Calu3 (cell line): ENCODE measurements around the gene THOC6. TPM values are rescaled to one million over a fixed set of nuclear protein-coding genes. Genes with fewer than 3 reads are reported as not detected.
A peak's percentile ranks its signal among the peaks of the same experiment; 100 is the strongest.

ENCODE experiments used
- BruUV-seq: library from RNA; stranded (reverse); fragments of 400-500 nt; replicated peaks from 2 replicates; lab custom pipeline; 2021; lab: Mats Ljungman, UMichigan
- CTCF ChIA-PET: fragments of 300-600 bp; sonication (Branson Sonifier 250); formaldehyde crosslinking; loops from one replicate; lab custom pipeline; 2022; ENCODE audit warnings: antibody characterized with exemption; lab: Charles Lee
- DNase-seq: peaks from one replicate; pipeline ENCODE4 v3.0.0; 2022
- H3K27ac Mint-ChIP-seq: one replicate; pipeline ENCODE4 v1.8.0; 2022; ENCODE audit warnings: mixed read lengths; ENCODE audit not compliant: unreplicated experiment
- H3K27me3 Mint-ChIP-seq: one replicate; pipeline ENCODE4 v1.8.0; 2022; ENCODE audit warnings: mixed read lengths; ENCODE audit not compliant: unreplicated experiment
- H3K36me3 Mint-ChIP-seq: one replicate; pipeline ENCODE4 v1.8.0; 2022; ENCODE audit warnings: mild to moderate bottlenecking, moderate library complexity, mixed read lengths; ENCODE audit not compliant: insufficient read depth, unreplicated experiment
- H3K4me1 Mint-ChIP-seq: one replicate; pipeline ENCODE4 v1.8.0; 2022; ENCODE audit warnings: mild to moderate bottlenecking, low read depth, mixed read lengths; ENCODE audit not compliant: unreplicated experiment
- H3K4me3 Mint-ChIP-seq: one replicate; pipeline ENCODE4 v1.8.0; 2022; ENCODE audit warnings: mild to moderate bottlenecking, low read depth, moderate library complexity, mixed read lengths; ENCODE audit not compliant: unreplicated experiment
- H3K9me3 Mint-ChIP-seq: one replicate; pipeline ENCODE4 v1.8.0; 2022; ENCODE audit warnings: low read depth, mixed read lengths; ENCODE audit not compliant: unreplicated experiment
- CTCF ChIP-seq: fragments of 200-600 bp; IDR thresholded peaks from one replicate; pipeline ENCODE4 v1.8.0; 2022; ENCODE audit warnings: antibody characterized with exemption; ENCODE audit not compliant: unreplicated experiment
- intact Hi-C: fragments of 100-400 bp; cut with micrococcal nuclease; formaldehyde crosslinking; loops from one replicate; pipeline ENCODE4 v1.10.0; 2022; ENCODE audit not compliant: unreplicated experiment
- total RNA-seq: library from RNA; stranded (reverse); gene quantifications from 2 replicates; pipeline ENCODE4 v1.2.3, GENCODE V29; 2022

THOC6 gene
- total RNA-seq, 1 experiment from 2014 or later: 50.8 TPM

- Mint-ChIP-seq H3K27me3 (peaks cover 35% of the 10 kb centered on the region), H3K4me1 (peaks cover 9% of the 10 kb centered on the region), H3K4me3 (no peak overlapping the region), H3K9me3 (no peaks in the 10 kb centered on the region), H3K36me3 (peaks cover 18% of the 10 kb centered on the region), H3K27ac (no peak overlapping the region)
- CTCF ChIA-PET: interaction anchor here (0.6 to 1.3 kb wide), 6 partner anchors 10 to 747 kb away, joined by 4 read pairs; no protein-coding TSS in a partner anchor
- no peak for TF ChIP-seq CTCF
- intact Hi-C loops: no loop called here
- DNase-seq: no peak
- BruUV-seq: no TSS peak
Observed at GRCh38 chr16:3042376-3042775, 18.5 kb downstream of the THOC6 start.

- no TSS peak for BruUV-seq
- intact Hi-C loops: no loop called here
- no peaks in the 10 kb centered on the region for H3K4me1 Mint-ChIP-seq
- no peak overlapping the region for H3K27ac Mint-ChIP-seq
- peak overlapping the region; percentile 63 for H3K4me3 Mint-ChIP-seq
- H3K27me3 Mint-ChIP-seq: peaks cover 59% of the 10 kb centered on the region
- no peak for DNase-seq
- CTCF ChIA-PET: interaction anchor here (1.1 to 1.6 kb wide), 2 partner anchors 9 to 13 kb away, joined by 3 to 5 read pairs; no protein-coding TSS in a partner anchor
- H3K9me3 Mint-ChIP-seq: no peaks in the 10 kb centered on the region
- H3K36me3 Mint-ChIP-seq: peaks cover 9% of the 10 kb centered on the region
- TF ChIP-seq CTCF: no peak
Observed at GRCh38 chr16:3044708-3045107, 20.9 kb downstream of the THOC6 start.

- CTCF ChIA-PET: interaction anchor here (0.6 to 1.6 kb wide), 4 partner anchors 10 to 1413 kb away, joined by 3 to 8 read pairs (median 4); no protein-coding TSS in a partner anchor
- H3K27ac Mint-ChIP-seq: no peak within 1 kb of the TSS
- DNase-seq: no peak
- no peaks in the 10 kb centered on the region for H3K4me1 Mint-ChIP-seq
- BruUV-seq: no TSS peak
- peaks cover 9% of the 10 kb centered on the region for H3K36me3 Mint-ChIP-seq
- no peak for TF ChIP-seq CTCF
- H3K9me3 Mint-ChIP-seq: no peaks in the 10 kb centered on the region
- intact Hi-C loops: no loop called here
- peak within 1 kb of the TSS; percentile 63 for H3K4me3 Mint-ChIP-seq
- peaks cover 71% of the 10 kb centered on the region for H3K27me3 Mint-ChIP-seq
Observed at GRCh38 chr16:3045758-3046640, 22.2 kb downstream of the THOC6 start, which contains the start of gene MMP25. Gene MMP25, plus strand, starts transcription at chr16:3046561. Its CDS starts 357 bp downstream, at chr16:3046918.

GRCh38 chr16:3046641-3047386 lies 23.0 kb downstream of the THOC6 start:
- H3K9me3 Mint-ChIP-seq: no peaks in the 10 kb centered on the region
- intact Hi-C loops: no loop called here
- no TSS peak for BruUV-seq
- CTCF ChIA-PET: interaction anchor here (1.3 kb wide), 1 partner anchor 15 kb away, joined by 3 read pairs; no protein-coding TSS in a partner anchor
- no peak overlapping the region for H3K27ac Mint-ChIP-seq
- TF ChIP-seq CTCF: no peak
- peaks cover 9% of the 10 kb centered on the region for H3K36me3 Mint-ChIP-seq
- H3K4me3 Mint-ChIP-seq: peak overlapping the region; percentile 63
- no peaks in the 10 kb centered on the region for H3K4me1 Mint-ChIP-seq
- peaks cover 79% of the 10 kb centered on the region for H3K27me3 Mint-ChIP-seq
- no peak for DNase-seq
